ENCODE measurements around the gene TRIM52. TPM values are rescaled to one million over a fixed set of nuclear protein-coding genes. Genes with fewer than 3 reads are reported as not detected.

TRIM52 gene
- total and polyA plus RNA-seq, 9 of the 15 experiments (the other 6 are each of a cell fraction or from before 2014, with no cell fraction given): 3.3 to 21.9 (median 13.5) TPM

- TF ChIP-seq CUX1 (CRISPR knock-in tag; IDR thresholded peaks at IDR 0.05): no peak
- peak; percentile 70; the same call in 1 of the 2 replicates for TF ChIP-seq MTA3 (IDR thresholded peaks at IDR 0.05; ENCODE audit: borderline replicate concordance)
- peak; percentile 56; the same call in 1 of the 2 replicates for TF ChIP-seq BACH1 (tag; IDR thresholded peaks at IDR 0.05)
- TF ChIP-seq RBM15 (IDR thresholded peaks at IDR 0.05; ENCODE audit: insufficient read depth, low read length): no peak
- no peak for TF ChIP-seq CBX3 (IDR thresholded peaks at IDR 0.05; ENCODE audit: borderline replicate concordance in 1 of 2, low read length in 2 of 2)
- TF ChIP-seq SETDB1 (IDR thresholded peaks at IDR 0.05; ENCODE audit: low read length): no peak
- peak; percentile 93; the same call in 1 of the 2 replicates for TF ChIP-seq BRD4 (IDR thresholded peaks at IDR 0.05)
- no peak for TF ChIP-seq ZNF444 (CRISPR knock-in tag; IDR thresholded peaks at IDR 0.05)
- no peak for TF ChIP-seq ESRRB (CRISPR knock-in tag; IDR thresholded peaks at IDR 0.05; ENCODE audit: borderline replicate concordance)
- TF ChIP-seq CREB3L1 (IDR thresholded peaks at IDR 0.05; ENCODE audit: borderline replicate concordance, low read depth): peak; percentile 37; the same call in 1 of the 2 replicates
- TF ChIP-seq IFI16 (CRISPR knock-in tag; IDR thresholded peaks at IDR 0.05): no peak
- peak; percentile 83 for TF ChIP-seq ZBTB7A (IDR thresholded peaks at IDR 0.05; ENCODE audit: borderline replicate concordance, control insufficient read depth, low read depth, low read length)
- TF ChIP-seq ZNF431 (CRISPR knock-in tag; IDR thresholded peaks at IDR 0.05): peak; percentile 46
- TF ChIP-seq ZNF347 (CRISPR knock-in tag; IDR thresholded peaks at IDR 0.05; ENCODE audit: low read depth): peak; percentile 37; the same call in 1 of the 2 replicates
- 0 out of 4 replicates have a peak, but pooled peaks have one; percentile 5 to 69 for TF ChIP-seq SIN3A (IDR thresholded peaks at IDR 0.05; ENCODE audit: borderline replicate concordance in 2 of 2, control insufficient read depth in 1 of 2, low read depth in 2 of 2, low read length in 2 of 2)
Measured at GRCh38 chr5:181243564-181244343, 17.2 kb downstream of the TRIM52 start, which contains the start of gene RACK1 (continued).
